GM19467 (cell line): ENCODE results near the gene OR5M10.
"Not testable (repeated sequence)": the region's sequence is repeated elsewhere in the genome, so short reads cannot be mapped to it uniquely, and the experiment has no call there.

Experiments
- ATAC-seq: cut with Tn5 transposase; IDR thresholded peaks from one replicate; pipeline ENCODE4 v1.9.1; 2021; ENCODE audit warnings: mild to moderate bottlenecking, moderate library complexity; ENCODE audit not compliant: unreplicated experiment

The OR5M10 gene

DNA sequence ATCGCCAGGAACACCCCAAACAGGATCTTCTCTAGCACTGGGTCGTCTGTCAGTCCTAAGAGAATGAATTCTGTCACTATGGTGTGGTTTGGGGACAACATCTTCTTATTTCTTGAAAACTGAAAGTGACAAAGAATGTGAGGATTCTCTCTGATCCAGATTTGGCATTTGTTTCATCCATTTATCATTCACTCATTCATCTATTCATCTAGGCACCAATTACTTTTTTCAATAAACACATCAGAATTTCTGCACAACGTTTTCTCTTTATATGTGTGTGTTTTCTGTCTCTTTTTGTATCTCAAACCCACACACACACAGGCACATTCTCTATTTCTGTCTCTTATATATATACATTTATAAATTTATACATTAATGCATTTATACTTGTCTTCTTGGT, at the start of gene OR5M10:
Gene OR5M10 (minus strand): TSS at position 101 of the 400 bp plus-strand sequence. CDS start 0 bp downstream, at position 101.
- ATAC-seq, result no peak

DNA sequence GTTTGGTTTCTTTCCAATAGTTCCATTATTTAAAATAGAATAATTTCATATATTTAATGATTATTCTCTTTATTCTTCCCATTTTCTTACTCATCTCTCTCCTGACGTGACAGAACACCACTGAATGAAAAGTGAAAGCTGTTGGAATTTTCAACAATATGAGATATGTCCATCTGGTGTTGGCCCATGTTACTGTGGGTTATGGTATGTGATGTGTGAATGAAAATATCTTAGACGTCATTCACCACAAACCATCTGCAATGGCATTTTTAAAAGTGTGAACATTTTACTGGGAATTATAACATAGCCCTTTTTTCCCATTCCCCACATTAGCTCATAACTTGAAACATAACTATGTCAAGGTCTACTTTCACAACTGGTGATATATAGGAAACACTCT, 48.4 kb upstream of the OR5M10 start:
- ATAC-seq, result no peak

DNA sequence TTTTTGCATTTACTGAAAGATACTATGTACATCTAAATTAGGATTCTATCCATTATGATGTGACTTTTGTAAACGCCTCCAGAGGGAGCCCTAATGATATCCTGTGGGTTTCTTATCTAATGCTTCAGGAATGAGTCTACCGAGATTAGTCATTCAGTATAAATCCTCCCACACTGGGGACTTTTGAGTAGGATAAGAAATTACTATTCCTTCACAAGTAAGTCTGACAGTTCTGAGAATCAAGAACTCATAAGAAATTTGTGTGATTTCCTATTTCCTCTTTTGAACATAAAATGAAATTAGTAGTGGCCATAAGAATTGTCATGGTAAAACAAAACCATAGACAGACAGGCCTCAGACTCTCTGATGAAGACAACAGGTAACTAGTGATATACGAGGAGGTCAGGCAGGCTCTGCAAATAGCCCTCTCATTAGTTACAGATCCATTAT, 47.2 kb upstream of the OR5M10 start:
- no peak for ATAC-seq

DNA sequence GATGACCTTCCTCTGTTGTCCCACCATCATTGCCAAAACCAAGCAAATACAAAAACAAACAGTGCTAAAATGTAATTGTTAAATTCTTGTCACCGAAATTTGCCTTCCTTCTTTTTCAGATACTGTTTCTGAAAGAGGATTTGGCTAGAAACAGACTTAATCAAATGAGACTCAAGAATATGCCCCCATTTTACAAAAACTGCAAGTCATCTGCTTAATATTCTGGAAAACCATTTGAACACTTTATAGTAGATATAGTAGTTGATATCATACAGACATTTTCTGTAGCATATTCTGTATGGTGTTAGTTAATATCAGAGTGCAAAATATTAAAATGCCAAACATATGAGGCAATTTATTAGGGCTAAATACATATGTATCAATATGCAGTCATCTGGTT, 33.7 kb upstream of the OR5M10 start:
- no peak for ATAC-seq

DNA sequence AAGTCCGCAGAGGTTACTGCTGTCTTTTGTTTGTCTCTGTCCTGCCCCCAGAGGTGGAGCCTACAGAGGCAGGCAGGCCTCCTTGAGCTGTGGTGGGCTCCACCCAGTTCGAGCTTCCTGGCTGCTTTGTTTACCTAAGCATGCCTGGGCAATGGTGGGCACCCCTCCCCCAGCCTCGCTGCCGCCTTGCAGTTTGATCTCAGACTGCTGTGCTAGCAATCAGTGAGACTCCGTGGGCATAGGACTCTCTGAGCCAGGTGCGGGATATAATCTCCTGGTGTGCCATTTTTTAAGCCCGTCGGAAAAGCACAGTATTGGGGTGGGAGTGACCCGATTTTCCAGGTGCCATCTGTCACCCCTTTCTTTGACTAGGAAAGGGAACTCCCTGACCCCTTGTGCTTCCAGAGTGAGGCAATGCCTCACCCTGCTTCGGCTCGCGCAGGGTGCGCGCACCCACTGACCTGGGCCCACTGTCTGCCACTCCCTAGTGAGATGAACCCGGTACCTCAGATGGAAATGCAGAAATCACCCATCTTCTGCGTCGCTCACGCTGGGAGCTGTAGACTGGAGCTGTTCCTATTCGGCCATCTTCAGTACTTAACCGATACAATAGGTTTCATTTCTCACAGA, 14.7 kb upstream of the OR5M10 start:
- ATAC-seq, result not testable (repeated sequence)

DNA sequence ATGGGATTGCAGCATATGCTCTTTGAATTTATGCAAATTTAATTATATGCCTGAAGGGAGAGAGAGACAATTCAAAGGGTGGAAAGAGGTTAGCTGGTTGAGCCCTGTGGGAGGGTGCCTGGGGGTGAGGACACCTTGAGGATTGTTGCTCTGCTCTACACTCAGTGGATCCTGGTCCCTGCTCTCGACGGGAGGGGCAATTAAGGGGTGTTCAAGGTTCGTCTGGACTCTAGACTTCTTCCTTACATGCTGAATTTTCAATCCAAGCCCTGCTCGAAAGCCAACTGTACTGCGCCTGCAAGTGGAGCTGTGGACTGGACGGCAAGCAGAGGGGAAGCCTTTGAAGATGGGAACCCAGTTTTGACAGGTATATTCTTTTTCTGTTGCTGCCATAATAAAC, 18.9 kb downstream of the OR5M10 start:
- no peak for ATAC-seq

DNA sequence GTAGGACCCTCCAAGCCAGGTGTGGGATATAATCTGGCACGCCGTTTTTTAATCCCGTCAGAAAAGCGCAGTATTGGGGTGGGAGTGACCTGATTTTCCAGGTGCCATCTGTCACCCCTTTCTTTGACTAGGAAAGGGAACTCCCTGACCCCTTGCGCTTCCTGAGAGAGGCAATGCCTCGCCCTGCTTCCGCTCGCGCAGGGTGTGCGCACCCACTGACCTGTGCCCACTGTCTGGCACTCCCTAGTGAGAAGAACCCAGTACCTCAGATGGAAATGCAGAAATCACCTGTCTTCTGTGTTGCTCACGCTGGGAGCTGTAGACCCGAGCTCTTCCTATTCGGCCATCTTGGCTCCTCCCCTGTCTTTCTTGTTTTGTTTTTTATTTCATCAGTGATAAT, 22.8 kb downstream of the OR5M10 start:
- not testable (repeated sequence) for ATAC-seq

DNA sequence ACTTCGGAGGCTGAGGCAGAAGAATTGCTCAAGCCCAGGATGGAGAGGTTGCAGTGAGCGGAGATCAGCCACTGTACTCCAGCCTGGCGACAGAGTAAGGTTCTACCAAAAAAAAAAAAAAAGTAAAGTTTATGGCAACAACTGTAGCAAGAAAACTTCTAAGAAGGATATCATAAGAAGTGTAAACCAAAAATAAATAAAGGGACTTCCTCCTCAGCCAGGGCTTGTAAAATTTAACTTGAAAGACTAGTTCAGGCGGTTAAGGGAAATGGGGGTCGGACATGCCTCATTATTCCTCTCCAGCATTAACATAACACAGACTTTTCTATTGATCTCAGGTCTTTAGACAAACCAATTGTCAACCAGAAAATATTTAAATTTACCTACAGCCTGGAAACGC, 32.0 kb downstream of the OR5M10 start:
- ATAC-seq, result no peak

DNA sequence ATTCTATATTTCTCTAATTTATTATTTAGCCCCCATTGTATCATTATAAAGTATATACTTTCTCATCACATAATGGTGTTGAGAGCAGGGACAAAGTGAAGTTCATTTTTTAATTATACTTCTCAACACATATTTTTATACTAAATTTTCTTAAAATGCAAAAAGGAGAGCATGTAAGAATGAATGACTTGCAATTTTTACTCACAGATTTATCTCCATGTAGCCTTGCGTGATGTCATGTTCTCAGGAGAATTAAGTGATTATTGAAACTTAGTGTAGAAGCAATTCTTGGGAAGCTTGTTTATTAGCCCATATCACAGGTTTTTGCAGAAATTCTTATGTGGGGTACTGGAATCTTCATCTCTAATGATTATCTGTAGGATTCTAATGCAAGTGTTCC, 33.8 kb downstream of the OR5M10 start:
- no peak for ATAC-seq

DNA sequence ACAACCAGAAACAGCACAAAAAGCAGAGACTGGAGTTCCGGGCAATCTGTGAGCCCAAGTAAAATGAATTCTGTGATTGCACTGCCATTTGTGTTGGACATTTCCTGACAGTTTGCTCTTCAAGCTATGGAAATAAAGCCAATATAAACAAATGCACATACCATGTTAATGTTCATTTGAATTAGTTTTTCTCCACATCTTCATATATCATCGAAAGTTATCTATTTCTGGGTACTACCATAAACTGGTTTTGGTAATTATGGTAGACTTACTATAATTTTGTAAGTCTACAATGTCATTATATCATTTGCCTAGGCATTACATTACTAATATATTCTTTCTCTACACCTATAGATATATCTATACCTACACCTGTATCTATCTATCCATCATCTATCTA, 34.4 kb downstream of the OR5M10 start, which contains the start of gene OR5M11:
Gene OR5M11 (minus strand): TSS at position 101 of the 400 bp plus-strand sequence. CDS start 0 bp downstream, at position 101.
- ATAC-seq, result no peak

DNA sequence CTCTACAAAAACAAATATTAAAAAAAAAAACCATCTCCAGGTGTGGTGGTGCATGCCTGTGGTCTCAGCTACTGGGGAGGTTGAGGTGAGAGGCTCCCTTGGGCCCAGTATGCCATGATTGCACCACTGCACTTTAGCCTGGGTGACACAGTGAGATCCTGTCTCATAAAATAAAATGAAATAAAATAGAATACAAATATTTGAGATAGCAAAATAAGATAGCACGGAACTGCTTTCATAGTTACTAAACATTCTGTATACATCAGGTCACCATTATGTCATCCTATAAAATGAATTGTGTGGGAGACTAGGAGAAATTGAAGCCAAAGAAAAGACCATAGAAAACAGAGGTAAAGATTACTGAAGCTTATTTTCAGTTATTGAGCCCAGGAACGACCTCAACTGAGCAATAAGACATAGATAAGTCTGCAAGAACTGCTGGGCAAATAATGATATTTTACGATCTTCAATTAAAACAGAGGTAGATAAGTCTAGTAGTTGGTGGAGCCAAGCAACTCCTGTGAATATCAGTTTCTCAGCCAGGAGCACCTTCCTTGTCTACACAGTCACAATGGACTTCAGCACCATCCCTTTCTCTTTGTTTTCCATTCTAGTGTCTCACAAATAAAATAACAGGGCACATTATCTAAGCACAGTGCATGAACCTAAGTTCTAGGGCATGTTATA, 44.3 kb downstream of the OR5M10 start:
- no peak for ATAC-seq

DNA sequence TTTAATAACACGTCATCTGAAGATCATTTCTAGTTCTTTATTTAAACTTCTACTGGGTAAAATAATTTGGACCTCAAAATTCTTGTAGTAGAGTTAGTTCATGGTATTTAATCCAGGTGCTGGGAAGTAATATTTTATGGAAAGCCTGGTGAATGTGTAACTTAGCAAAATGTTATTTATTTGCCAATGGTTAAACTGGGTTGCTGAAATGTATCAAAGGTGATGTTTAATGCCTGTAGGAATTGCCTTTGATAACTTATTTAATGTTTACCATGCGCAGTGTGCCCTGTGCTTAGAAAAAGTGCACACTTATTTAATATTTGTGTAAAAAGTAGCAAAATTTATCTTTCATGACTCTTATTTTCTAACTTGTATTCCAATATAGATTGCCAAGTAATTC, 45.7 kb downstream of the OR5M10 start:
- no peak for ATAC-seq
